Left cardiac atrium (tissue), 4 donors: Measurements from ENCODE around the gene BACE1-AS. TPM values are rescaled to one million over a fixed set of nuclear protein-coding genes. Genes with fewer than 3 reads are reported as not detected.
"Not testable (repeated sequence)": the region's sequence is repeated elsewhere in the genome, so short reads cannot be mapped to it uniquely, and the experiment has no call there.

Source experiments
- ATAC-seq, 2 donors: fragments of 200-7000 bp; cut with Tn5 transposase; one replicate each; pipeline ENCODE4 v1.9.1; 2020; ENCODE audit warnings: mild to moderate bottlenecking in 2 of 2, moderate library complexity in 2 of 2
- DNase-seq: peaks from one replicate; pipeline ENCODE4 v3.0.0-alpha.2; 2020
- intact Hi-C, 2 donors: fragments of 100-400 bp; cut with DNase I; formaldehyde crosslinking; loops; one replicate each; pipeline versions ENCODE4 v1.14.1 to v1.15.1; 2022 to 2023
- total RNA-seq, 2 donors: library from RNA; stranded (reverse); fragmentation: NEBNext Ultra II Directional; extraction: Animal tissue kit (Norgen Biotek cat#: 25700); gene quantifications; one replicate each; pipeline ENCODE4 v1.2.1, GENCODE V29; 2021
- donor health status: DM: no; HTN: yes; CAD: no.
- donor health status: DM: no; HTN: yes; CAD: no; lungs with severe emphysema.
- donor health status: DM: yes; HTN: yes; CAD: no.
- donor health status: Dilated cardiomyopathy.

The BACE1-AS gene
- total RNA-seq, 2 donors from 2014 or later = 6.3 to 8.0 TPM

DNA sequence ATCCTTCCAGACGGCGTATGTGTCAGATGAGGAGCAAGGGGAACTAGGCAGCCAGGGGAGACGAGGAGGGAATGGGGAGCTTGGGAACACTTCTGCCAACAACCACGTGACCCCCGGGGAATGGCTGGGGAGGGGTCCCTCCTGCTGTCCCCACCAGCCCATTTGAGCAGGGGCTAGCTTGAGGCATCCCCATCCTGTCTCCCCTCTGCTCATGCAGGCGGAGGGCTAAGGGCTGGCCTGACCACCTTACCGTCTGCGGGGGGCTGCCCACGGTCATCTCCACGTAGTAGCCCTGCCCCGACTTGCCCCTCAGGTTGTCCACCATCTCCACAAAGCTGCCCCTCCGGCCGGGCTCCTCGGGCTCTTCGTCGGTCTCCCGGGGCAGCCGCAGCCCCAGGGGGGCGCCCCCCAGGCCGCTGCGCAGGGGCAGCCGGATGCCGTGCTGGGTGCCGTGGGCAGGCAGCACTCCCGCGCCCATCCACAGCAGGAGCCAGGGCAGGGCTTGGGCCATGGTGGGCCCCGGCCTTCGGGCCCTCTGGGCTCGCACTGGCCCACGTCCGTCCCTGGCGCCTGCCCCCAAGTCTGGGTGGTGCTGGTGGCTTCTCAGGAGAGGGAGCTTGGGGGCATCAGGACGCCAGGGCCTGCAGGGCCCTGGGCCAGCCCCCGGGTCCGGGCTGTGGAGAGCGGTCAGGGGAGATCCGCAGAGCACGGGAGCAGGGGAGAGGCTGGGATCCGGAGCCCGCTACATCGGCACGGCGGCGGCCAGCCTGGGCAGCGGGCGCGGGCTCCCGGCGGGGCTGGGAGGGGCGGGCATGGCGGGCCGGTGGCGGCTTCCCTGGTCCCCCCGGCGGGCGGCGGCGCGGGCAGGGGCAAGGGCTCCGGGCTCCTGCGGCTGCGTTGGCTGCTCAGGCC lies 24.4 kb downstream of the BACE1-AS start:
- intact Hi-C loops = no loop called here
- peak; percentile 65 to 66 for ATAC-seq
- no peak for DNase-seq

DNA sequence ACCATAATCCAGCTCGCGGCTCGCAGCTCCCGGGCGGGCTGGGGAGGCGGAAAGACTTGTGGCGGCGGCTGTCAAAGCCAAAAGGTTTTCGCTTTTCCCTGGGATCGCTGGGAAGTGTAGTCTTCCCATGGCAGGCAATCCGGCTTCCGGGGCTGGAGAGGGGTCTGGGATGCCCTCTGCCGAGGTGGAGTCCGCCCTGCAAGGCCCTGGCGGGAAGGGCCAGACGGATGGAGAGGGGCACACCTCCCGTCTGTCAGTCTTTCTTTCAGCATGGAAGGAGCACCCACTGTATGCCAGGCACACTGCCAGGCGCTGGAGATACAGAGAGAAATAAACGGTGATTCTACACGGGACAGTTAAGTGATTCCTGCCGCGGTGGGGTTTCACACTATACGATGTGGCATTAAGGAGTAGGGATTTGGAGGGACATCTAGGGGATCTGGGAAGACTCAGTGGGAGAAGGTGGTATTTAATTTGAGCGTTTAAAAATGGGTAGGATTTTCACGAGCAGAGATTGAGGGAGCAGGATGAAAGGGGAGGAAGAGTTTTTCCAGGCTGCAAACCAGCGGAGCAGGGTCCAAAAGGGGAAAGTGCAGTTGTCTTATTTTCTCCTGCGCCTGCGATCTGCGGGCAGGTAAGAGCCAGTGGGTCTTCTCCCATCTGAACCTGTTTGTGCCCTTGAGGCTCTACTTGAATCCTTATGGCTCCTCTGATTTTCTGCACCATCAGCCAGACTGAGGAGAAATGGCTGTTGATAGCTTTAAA lies 25.2 kb downstream of the BACE1-AS start, which contains the start of gene BACE1:
Gene BACE1, minus strand, starts transcription at position 60 of the 765 bp plus-strand sequence. CDS start 461 bp downstream, outside the sequence.
- peak; percentile 90 for DNase-seq
- intact Hi-C loops = no loop called here

DNA sequence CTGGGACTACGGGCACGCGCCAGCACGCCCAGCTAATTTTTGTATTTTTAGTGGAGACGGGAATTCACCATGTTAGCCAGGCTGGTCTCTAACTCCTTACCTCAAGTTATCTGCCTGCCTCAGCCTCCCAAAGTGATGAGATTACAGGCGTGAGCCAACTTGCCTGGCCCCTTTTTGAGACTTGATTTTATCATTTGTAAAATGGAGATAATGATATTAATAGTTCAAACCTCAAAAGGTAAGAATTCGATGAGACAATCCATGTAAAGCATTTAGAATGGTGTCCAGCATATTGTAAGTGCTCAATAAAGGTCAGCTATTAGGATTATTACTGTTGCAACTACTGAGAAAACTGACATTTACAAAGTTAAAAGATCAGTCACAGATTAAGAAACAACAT lies 27.6 kb downstream of the BACE1-AS start:
- intact Hi-C loops = no loop called here
- no peak for DNase-seq
- ATAC-seq = no peak

More for the DNA sequence above, 25.2 kb downstream of the BACE1-AS start, which contains the start of gene BACE1:
- peak; percentile 94 to 96 for ATAC-seq

DNA sequence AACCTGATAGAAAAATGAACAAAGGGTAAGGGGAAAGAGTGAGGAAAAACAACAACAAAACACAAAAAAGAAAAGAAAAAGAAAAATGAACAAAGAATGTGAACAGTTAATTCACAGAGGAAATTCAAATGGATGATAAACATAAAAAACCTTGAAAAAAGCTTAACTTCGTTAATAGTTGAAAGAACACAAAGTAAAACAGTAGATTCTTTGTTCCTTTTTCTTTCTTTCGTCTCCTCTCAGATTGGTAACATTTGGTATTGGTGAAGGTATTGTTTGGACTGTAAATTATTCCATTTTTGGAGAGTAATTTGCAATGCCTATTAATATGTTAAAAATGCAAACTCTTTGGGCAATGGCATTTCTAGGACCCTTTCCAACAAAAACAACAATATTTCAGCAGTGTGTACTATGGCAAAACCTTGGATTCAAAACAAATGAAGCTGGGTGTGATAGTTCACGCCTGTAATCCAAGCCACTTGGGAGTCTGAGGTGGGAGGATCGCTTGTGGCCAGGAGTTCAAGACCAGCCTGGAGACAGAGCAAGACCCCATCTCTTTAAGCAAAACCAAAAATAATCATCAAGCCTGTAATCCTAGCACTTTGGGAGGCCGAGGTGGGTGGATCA lies 28.2 kb downstream of the BACE1-AS start:
- intact Hi-C loops = no loop called here
- DNase-seq (no peak), ATAC-seq (no peak)

DNA sequence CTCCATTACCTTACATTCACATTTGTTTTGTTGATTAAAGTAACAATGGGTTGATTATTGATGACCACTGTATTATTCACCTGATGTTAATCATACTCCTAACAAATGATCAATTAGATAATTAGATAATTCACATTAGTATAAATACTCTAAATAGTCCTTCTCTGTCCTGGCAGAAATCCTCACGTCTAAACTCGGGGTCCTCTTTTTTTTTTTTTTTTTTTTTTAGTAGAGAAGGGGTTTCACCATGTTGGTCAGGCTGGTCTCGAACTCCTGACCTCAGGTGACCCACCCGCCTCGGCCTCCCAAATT lies 36.1 kb downstream of the BACE1-AS start:
- ATAC-seq, intact Hi-C loops, DNase-seq: not testable (repeated sequence)

DNA sequence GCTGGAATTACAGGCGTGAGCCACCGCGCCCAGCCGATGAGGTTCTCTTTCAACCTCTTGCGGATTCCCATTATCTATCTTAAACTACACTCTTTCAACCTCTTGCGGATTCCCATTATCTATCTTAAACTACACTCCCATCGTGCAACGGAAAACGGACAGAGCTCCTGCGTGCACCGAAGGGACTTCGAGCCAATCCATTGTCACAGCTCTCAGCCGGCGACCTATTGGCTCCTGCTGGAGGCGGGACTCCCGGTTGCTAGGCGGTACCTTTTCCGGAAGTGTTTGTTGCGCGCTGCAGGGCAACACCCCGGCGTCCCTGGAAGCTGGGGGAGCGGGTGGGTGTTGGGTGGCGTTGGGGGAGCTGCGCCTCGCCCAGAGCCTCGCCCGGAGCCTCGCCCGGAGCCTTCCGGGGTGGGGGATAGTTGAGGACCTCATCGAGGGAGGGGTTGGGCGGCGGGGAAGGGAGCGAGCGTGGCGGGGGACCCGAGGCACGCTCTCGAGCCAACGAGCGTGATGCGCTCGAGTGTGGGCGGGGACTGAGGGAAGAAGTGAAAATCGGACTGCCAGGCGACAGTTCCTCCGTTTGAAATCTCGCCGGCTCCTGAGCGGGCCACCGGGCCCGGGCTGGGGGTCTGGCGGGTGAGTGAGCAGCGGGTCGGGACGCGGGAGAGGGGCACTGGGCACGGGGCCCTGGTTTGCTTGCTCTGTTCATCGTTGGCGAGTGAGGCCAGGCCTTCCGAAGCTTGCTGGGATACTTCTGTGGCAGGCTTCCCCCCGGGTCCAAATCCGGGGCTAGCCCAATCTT lies 36.6 kb downstream of the BACE1-AS start, which contains the start of gene CEP164:
Gene CEP164, plus strand, starts transcription at position 288 of the 808 bp plus-strand sequence. CDS start 10,733 bp downstream, outside the sequence.
- intact Hi-C loops = no loop called here
- ATAC-seq = peak; percentile 98
- peak; percentile 97 for DNase-seq

DNA sequence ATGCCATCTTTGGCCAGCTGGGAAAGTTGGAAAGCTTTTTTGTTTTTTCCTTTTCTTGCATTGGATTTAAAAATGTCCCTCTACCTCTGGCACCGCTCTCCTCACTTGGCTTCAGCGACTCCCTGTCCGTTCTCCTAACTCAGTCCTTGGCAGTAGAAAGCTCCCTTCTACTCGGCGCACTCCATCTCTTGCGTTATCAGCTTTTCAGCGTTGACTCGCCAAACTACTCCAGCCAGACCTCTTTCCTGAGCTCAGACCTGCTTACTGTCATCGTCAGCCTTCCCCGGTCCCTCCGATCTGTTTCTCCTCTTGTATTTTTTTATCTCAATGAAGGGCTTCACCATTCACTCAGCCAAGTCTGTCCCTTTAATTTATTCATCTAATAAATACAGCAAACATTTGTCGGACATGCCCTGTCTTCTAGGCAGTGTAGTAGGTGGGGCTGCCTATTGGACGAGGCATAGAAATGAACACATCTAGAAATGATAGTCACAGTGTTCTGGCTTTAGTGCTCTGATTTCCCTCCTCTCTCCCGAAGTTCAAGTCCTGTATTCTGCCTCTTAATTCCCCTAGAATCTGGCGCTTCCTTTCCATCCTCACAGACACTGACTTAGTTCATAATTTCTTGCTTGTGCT lies 37.3 kb downstream of the BACE1-AS start:
- ATAC-seq (peak; percentile 62 to 67), DNase-seq (no peak)
- intact Hi-C loops = no loop called here

DNA sequence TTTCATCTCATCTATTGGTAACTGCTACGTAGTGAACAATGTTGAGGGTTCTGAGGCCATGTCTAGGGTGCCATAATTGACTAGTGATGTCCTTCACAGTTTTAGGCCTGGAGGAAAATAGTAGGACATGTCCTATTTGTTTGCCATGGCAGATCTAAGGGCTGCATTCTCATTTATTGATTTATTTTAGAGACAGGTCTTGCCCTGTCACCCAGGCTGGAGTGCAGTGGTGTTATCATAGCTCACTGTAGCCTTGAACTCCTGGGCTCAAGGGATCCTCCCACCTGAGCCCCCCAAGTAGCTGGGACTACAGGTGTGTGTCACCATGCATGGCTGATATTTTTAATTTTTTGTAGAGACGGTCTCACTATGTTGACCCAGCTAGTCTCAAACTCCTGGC lies 41.7 kb downstream of the BACE1-AS start:
- DNase-seq (no peak), ATAC-seq (no peak)
- intact Hi-C loops = no loop called here

DNA sequence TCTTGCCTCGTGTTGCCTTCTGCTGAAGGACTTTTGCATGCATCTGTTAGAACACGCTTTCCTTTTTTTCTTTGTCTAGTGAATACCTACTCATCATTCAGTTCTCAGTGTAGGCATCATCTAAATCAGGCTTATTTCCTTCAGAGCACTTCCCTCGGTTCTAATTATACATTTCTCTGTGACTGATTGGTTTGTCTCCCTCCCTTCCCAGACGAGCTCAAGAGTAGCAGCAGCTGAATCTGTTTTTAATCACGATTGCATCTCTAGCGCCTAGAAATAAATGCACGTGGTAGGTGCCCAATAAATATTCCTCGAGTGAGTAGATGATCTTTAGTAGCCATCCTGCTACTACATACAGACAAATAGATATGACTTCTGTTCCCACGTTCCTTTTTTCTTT lies 42.8 kb downstream of the BACE1-AS start:
- intact Hi-C loops = no loop called here
- no peak for DNase-seq
- ATAC-seq = no peak

DNA sequence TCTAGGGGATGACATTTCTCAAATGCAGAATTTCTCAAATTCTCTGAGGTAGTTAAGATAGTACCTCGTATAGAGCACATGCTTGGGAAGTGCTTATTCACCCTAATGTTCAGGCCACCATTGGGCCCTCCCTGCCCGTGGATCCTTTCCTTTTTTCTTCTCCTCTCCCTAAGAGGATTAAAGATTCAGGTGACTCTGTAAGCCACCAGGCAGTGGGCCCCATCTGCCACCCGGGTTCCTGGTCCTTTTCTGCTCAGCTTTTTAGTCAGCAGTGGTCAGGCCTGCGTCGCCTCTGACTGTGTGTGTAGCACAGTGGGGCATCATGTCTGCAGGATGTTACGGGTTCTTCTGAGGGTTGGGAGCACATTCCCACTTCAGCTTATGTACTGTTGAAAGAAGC lies 43.8 kb downstream of the BACE1-AS start:
- ATAC-seq = no peak
- DNase-seq = no peak
- intact Hi-C loops = no loop called here

DNA sequence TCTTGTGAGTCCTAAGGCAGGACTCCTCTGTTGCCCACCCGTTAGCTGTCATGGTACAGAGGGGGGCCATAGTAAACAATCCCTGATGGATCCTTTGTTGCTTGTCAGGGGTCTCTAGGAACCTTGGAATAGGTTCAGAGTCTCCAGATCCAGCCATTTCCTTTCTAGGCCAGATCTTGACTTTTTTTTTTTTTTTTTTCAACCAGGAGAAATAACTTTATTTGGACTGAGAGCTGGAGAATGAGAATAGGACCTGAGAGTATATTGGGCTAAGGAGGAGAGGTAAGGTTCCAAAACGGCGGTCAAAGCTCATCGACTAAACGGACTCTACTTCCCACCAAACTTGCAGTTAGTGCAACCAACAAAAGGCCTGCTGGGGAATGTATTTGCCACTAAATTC lies 44.3 kb downstream of the BACE1-AS start:
- intact Hi-C loops = no loop called here
- DNase-seq (no peak), ATAC-seq (no peak)

DNA sequence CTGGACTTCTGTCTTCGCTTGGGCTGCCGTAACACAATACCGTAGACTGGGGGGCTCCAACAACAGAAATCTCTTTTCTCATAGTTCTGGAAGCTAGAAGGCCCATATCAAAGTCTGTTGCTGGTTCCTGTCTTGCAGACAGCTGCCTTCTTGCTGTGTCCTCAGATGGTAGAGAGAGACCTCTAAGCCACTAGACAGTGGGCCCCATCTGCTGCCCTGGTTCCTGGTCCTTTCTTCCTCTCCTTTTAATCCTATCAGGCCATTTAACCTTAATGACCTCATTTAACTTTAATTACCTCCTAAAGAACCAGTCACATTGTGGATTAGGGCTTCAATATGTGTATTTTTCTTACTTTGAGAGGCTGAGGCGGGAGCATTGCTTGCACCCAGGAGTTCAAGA lies 45.9 kb downstream of the BACE1-AS start:
- DNase-seq = no peak
- intact Hi-C loops = no loop called here
- ATAC-seq = no peak

Other genes with a start within 250 kb of the BACE1-AS start
- gene SIK3, start 192.9 kb upstream of the BACE1-AS start, total RNA-seq = 10 to 100 TPM; 22.4 to 36.9 TPM
- gene PAFAH1B2, start 147.1 kb upstream of the BACE1-AS start, total RNA-seq = 10 to 100 TPM; 46.2 to 62.5 TPM
- gene SIDT2, start 112.6 kb upstream of the BACE1-AS start, total RNA-seq = 10 to 100 TPM; 40.8 to 48.5 TPM
- gene TAGLN, start 92.0 kb upstream of the BACE1-AS start, total RNA-seq = 1,000 to 10,000 TPM in 1 of 2 donors, 100 to 1,000 TPM in 1; 829 to 1,367 TPM
- 10 to 100 TPM; 29.2 to 42.5 TPM for gene PCSK7, start 59.3 kb upstream of the BACE1-AS start, total RNA-seq
- gene RNF214, start 58.7 kb upstream of the BACE1-AS start, total RNA-seq = 10 to 100 TPM; 20.3 to 21.0 TPM
- 10 to 100 TPM; 14.6 to 16.3 TPM for gene BACE1, start 24.9 kb downstream of the BACE1-AS start, total RNA-seq
- gene CEP164, start 36.5 kb downstream of the BACE1-AS start, total RNA-seq = 1 to 10 TPM; 9.0 to 9.6 TPM